ENCODE measurements around the gene GGA1.

GRCh38 chr22:37560608-37561211 lies 47.9 kb upstream of the GGA1 start:
- TF ChIP-seq POLR2A (IDR thresholded peaks at IDR 0.05; ENCODE audit: low read depth, low read length) = no peak
- TF ChIP-seq POLR2AphosphoS5 (IDR thresholded peaks at IDR 0.05; ENCODE audit: low read depth, low read length) = no peak
